Motor neuron (in vitro differentiated cells): ENCODE results near the gene UBE2G1. TPM values are rescaled to one million over a fixed set of nuclear protein-coding genes. Genes with fewer than 3 reads are reported as not detected.
"Not testable (repeated sequence)": the region's sequence is repeated elsewhere in the genome, so short reads cannot be mapped to it uniquely, and the experiment has no call there.

Source experiments
- ATAC-seq, 8 experiments: fragments of 200-7000 bp; cut with Tn5 transposase; replicated peaks in 6 of 8; 2 replicates each; pipeline ENCODE4 v1.8.0; 2021; ENCODE audit warnings: mild to moderate bottlenecking in 8 of 8, moderate library complexity in 8 of 8
- H3K27ac ChIP-seq, 2 donors: fragments of 250-450 bp; sonication (Bioruptor Pico); 2 replicates each; pipeline ENCODE4 v1.9.0; 2021; ENCODE audit warnings: antibody characterized with exemption in 2 of 2, mild to moderate bottlenecking in 2 of 2, moderate library complexity in 1 of 2
- H3K4me1 ChIP-seq, 2 donors: fragments of 250-450 bp; sonication (Bioruptor Pico); replicated peaks in 1 of 2; 2 replicates each; pipeline ENCODE4 v1.6.1; 2021; ENCODE audit warnings: antibody characterized with exemption in 2 of 2, mild to moderate bottlenecking in 2 of 2, moderate library complexity in 1 of 2
- H3K4me3 ChIP-seq, 5 donors: fragments of 250-450 bp; sonication (Bioruptor Pico); 2 replicates each; pipeline ENCODE4 v1.9.0; 2021; ENCODE audit warnings: antibody characterized with exemption in 5 of 5, mild to moderate bottlenecking in 5 of 5, moderate library complexity in 4 of 5
- WGBS, 10 experiments: fragments of 450-650 bp; shearing (Covaris generic); methylation state at CpG; one replicate each; pipeline ENCODE4 v1.0.0; 2022; 5-methylcytosine and 5-hydroxymethylcytosine counted together
- in situ Hi-C, 9 experiments: fragments of 400-800 bp; cut with MboI; loops; one replicate each; pipeline ENCODE4 v1.15.0; 2021; ENCODE audit warnings: low sequenced_read_pairs in 9 of 9, low pct_unique_long_range_greater_than_20kb in 2 of 9; ENCODE audit not compliant: unreplicated experiment in 9 of 9
- total RNA-seq, 8 experiments: library from RNA; unstranded; fragments of 300-600 nt; gene quantifications; 2 replicates each; pipeline versions ENCODE4 v1.2.3 to v1.2.4, GENCODE V29; 2022

Gene UBE2G1
- total RNA-seq, 8 experiments from 2014 or later, result 22.2 to 43.2 (median 30.4) TPM

DNA sequence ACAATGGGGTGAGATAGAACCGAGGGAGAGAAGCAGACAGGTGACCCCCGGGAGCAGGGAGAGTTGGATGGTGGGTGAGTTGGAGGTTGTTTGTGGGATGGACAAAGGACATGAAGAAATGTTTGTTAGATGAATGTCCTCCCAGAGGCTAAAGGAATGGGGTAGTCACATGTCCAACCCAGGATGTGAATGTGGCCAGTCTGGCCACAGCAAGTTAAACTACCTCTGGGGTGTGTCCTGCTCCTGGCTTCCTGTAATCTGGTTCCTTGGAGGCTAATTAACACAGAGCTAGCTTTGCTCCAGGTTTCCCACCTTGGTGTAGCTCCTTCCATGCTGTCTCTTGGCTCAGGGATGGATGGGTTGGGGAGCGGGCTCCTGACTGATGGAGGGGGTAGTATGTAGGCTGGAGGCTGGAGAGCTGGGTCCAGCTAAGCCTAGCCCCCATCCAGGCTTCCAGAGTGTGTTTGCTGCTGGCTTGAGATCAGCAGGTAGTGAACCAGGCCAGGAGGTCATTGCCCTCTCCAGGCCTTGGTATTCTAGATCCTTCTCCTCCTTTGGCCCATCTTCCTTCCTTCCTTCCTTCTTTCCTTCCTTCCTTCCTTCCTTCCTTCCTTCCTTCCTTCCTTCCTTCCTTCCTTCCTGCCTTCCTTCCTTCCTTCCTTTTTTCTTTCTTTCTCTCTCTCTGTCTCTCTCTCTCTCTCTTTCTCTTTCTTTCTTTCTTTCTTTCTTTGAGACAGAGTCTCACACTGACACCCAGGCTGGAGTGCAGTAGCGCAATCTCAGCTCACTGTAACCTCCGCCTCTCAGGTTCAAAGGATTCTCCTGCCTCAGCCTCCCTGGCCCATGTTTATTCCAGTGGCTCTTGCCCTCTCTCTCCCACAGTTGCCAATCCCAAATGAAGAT, 28.0 kb upstream of the UBE2G1 start:
- in situ Hi-C loops, result no loop called here
- peaks cover 0 to 6% of the 10 kb centered on the region in 2 donors for H3K4me1 ChIP-seq
- no peak overlapping the region for H3K4me3 ChIP-seq
- 29 to 100% (median 80%) methylated on average over 1 to 2 of the region's 5 CpGs; no CpG with 5 or more reads in 5 of the 10 experiments for WGBS, 10 experiments
- peak in 3 of 8 experiments; percentile 12 to 57 (median 38) for ATAC-seq
- H3K27ac ChIP-seq, result no peak overlapping the region

- in situ Hi-C loops, result no loop called here
- 17 to 93% (median 66%) methylated on average over 1 to 6 of the region's 7 CpGs; no CpG with 5 or more reads in 5 of the 10 experiments for WGBS, 10 experiments
- Histone ChIP-seq H3K27ac (no peak overlapping the region), H3K4me1 (peaks cover 0 to 6% of the 10 kb centered on the region in 2 donors), H3K4me3 (no peak overlapping the region)
- ATAC-seq, result peak in 3 of 8 experiments; percentile 16 to 36 (median 35)
Observed at GRCh38 chr17:4393806-4394205, 27.3 kb upstream of the UBE2G1 start.

GRCh38 chr17:4389079-4389478, 22.6 kb upstream of the UBE2G1 start:
- Histone ChIP-seq H3K4me1 (no peaks in the 10 kb centered on the region), H3K27ac (no peak overlapping the region), H3K4me3 (no peak overlapping the region)
- WGBS, 10 experiments, result 28 to 67% (median 58%) methylated on average over 1 to 2 of the region's 8 CpGs; no CpG with 5 or more reads in 6 of the 10 experiments
- in situ Hi-C loops, result no loop called here
- peak in 1 of 8 experiments; percentile 18 for ATAC-seq

- H3K4me3 ChIP-seq, result no peak overlapping the region
- H3K4me1 ChIP-seq, result no peaks in the 10 kb centered on the region
- no peak overlapping the region for H3K27ac ChIP-seq
- WGBS, 10 experiments, result 49 to 96% (median 85%) methylated on average over 3 to 5 of the region's 5 CpGs; no CpG with 5 or more reads in 1 of the 10 experiments
- in situ Hi-C loops, result no loop called here
- ATAC-seq, result no peak
Observed at GRCh38 chr17:4387137-4387536, 20.7 kb upstream of the UBE2G1 start.

DNA sequence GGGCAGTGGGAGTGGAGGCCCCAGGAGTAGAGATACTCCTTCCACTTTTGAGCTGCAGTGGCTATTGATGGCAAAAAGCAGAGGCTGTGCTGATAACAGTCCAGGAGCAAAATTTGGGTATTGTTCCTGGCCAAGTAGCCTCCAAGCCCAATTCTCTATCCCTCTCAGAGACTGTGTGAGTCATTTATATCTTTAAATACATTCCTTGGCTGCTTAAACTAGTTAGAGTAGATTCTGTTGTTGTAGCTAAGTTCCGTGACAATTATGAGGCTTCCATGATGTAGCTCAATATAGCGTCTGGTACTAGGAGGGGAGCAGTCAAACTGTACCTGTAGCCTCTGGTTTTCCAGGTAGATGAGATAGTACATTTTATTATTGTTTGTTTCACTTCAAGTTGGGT, 19.9 kb upstream of the UBE2G1 start:
- no peaks in the 10 kb centered on the region for H3K4me1 ChIP-seq
- ATAC-seq, result no peak
- in situ Hi-C loops, result no loop called here
- H3K4me3 ChIP-seq, result no peak overlapping the region
- H3K27ac ChIP-seq, result no peak overlapping the region
- 20 to 100% (median 89%) methylated on average over 1 to 2 of the region's 2 CpGs; no CpG with 5 or more reads in 4 of the 10 experiments for WGBS, 10 experiments

GRCh38 chr17:4381690-4382671, 15.5 kb upstream of the UBE2G1 start:
- no peak for ATAC-seq
- 44 to 90% (median 66%) methylated on average over 1 to 4 of the region's 7 CpGs; no CpG with 5 or more reads in 1 of the 10 experiments for WGBS, 10 experiments
- Histone ChIP-seq H3K27ac (no peak overlapping the region), H3K4me3 (no peak overlapping the region), H3K4me1 (no peaks in the 10 kb centered on the region)
- in situ Hi-C loops, result no loop called here

- Histone ChIP-seq H3K27ac (no peak overlapping the region), H3K4me1 (no peaks in the 10 kb centered on the region), H3K4me3 (no peak overlapping the region)
- 83 to 100% (median 100%) methylated on average over 1 of the region's 1 CpG; no CpG with 5 or more reads in 2 of the 10 experiments for WGBS, 10 experiments
- no peak for ATAC-seq
- in situ Hi-C loops, result no loop called here
Observed at GRCh38 chr17:4378626-4379025, 12.2 kb upstream of the UBE2G1 start.

DNA sequence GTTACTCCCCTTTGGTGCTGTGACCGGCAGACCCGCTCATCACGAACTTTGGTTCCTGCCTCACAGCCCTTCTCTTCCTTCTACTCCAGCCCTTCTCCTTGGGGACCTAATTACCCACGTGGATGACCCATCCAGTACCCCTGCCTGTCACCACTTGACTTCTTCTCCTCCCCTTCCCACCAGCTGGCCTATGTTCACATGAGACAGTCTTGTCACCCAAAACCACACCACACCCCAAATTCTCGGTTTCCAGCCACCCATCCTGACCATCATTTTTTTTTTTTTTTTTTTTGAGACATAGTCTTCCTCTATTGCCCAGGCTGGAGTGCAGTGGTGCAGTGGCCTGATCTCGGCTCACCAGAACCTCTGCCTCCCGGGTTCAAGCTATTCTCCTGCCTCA, 10.8 kb upstream of the UBE2G1 start:
- in situ Hi-C loops, H3K4me1 ChIP-seq, ATAC-seq, H3K27ac ChIP-seq, H3K4me3 ChIP-seq: not testable (repeated sequence)
- WGBS, 10 experiments, result 17 to 100% (median 61%) methylated on average over 1 to 5 of the region's 7 CpGs; no CpG with 5 or more reads in 2 of the 10 experiments

DNA sequence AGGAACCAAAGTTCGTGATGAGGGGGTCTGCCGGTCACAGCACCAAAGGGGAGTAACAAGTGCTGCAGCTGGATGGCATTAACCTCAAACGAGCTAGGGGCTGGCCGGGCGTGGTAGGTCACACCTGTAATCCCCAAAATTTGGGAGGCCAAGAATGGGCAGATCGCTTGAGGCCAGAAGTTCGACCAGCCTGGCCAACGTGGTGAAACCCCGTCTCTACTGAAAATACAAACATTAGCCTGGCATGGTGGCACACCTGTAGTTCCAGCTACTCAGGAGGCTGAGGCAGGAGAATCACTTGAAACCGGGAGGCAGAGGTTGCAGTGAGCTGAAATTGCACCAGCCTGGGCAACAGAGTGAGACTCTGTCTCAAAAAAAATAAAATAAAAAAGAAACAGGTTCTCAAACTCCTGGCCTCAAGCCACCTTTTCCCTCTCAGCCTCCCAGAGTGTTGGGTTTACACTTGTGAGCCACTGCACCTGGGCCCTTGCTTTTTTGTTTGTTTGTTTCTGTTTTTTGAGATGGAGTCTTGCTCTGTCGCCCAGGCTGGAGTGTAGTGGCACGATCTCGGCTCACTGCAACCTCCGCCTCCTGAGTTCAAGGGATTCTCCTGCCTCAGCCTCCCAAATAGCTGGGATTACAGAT, 9.4 kb upstream of the UBE2G1 start:
- H3K4me1 ChIP-seq, ATAC-seq, in situ Hi-C loops, H3K27ac ChIP-seq, H3K4me3 ChIP-seq: not testable (repeated sequence)
- 60 to 100% (median 92%) methylated on average over 2 to 4 of the region's 14 CpGs; no CpG with 5 or more reads in 2 of the 10 experiments for WGBS, 10 experiments

DNA sequence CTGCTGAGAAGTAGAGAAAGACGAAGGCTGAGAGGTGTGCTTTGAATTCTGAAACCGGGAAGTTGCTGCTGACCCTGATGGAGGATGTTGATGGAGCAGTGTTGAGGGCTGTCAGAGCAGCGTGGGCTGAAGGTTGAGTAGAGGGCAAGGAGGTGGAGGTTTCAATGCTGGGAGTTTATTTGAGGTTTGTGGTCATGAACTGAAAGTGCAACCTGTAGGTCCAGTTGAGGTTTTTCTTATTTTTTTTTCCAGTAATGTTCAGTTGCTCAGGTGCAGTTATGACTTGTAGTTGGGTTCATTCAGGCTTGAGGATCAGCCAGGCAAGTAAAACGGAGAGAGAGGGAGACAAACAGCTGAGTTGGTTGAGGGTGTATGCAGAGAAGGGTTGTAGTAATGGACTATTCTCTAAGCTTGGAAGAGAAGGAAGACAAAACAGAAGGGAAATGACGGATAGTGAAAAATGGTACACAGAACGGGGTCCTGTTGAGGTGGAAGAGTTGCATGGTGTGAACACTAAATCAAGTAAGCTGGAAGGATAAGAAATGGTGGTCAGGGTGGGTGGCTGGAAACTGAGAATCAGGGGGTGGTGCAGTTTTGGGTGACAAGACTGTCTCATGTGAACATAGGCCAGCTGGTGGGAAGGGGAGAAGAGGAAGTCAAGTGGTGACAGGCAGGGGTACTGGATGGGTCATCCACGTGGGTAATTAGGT, 8.7 kb upstream of the UBE2G1 start:
- Histone ChIP-seq H3K4me3 (no peak overlapping the region), H3K27ac (no peak overlapping the region), H3K4me1 (no peaks in the 10 kb centered on the region)
- no peak for ATAC-seq
- WGBS, 10 experiments, result 32 to 100% (median 72%) methylated on average over 1 to 7 of the region's 7 CpGs
- in situ Hi-C loops, result no loop called here

DNA sequence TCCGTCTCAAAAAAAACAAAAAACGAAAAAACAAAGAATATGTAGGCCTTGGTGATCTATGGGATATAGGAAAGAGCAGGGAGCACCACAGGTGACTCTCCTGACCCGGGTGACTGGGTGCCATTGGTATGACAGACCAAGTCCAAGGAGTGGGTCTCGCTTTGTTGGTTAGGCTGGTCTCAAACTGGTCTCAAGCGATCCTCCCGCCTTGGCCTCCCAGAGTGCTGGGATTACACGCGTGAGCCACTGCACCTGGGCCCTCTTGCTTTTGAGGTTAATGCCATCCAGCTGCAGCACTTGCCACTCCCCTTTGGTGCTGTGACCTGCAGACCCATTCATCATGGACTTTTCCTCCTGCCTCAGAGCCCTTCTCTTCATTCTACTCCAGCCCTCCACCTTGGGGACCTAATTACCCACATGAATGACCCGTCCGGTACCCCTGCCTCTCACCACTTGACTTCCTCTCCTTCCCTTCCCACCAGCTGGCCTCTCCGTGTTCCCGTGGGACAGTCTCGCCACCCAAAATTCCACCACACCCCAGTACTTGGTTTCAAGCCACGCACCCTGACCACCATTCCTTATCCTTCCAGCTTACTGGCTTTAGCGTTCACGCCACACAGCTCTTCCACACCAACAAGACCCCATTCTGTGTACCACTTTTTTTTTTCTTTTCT, 3.2 kb upstream of the UBE2G1 start:
- Histone ChIP-seq H3K27ac (no peak overlapping the region), H3K4me1 (peaks cover 3 to 5% of the 10 kb centered on the region in 2 donors), H3K4me3 (no peak overlapping the region)
- in situ Hi-C loops, result no loop called here
- WGBS, 10 experiments, result 75 to 100% (median 89%) methylated on average over 4 to 12 of the region's 16 CpGs; no CpG with 5 or more reads in 1 of the 10 experiments
- ATAC-seq, result no peak
